Heart left ventricle (tissue), 16 donors: ENCODE data around the gene BEND7. TPM values are rescaled to one million over a fixed set of nuclear protein-coding genes. Genes with fewer than 3 reads are reported as not detected.

ENCODE experiments used
- ATAC-seq, 4 donors: fragments of 200-7000 bp; cut with Tn5 transposase; one replicate each; pipeline ENCODE4 v1.9.1; 2020 to 2022; ENCODE audit warnings: moderate library complexity in 4 of 4, mild to moderate bottlenecking in 3 of 4, moderate number of reproducible peaks in 1 of 4
- DNase-seq, 5 donors: peaks; one replicate each; pipeline ENCODE4 v3.0.0-alpha.2; 2020
- H3K27ac ChIP-seq, 12 donors: fragments of 200-600 bp; sonication (generic) in 4 of 12; one replicate each; pipeline versions ENCODE4 v1.5.0 to v1.8.0; 2016 to 2022; ENCODE audit warnings: mild to moderate bottlenecking in 2 of 12
- H3K27me3 ChIP-seq, 9 donors: fragments of 200-600 bp; sonication (generic) in 2 of 9; one replicate each; pipeline versions ENCODE4 v1.5.1 to v1.8.0; 2016 to 2022; ENCODE audit warnings: mild to moderate bottlenecking in 3 of 9
- H3K36me3 ChIP-seq, 9 donors: fragments of 200-600 bp; sonication (generic) in 2 of 9; one replicate each; pipeline versions ENCODE4 v1.5.0 to v1.8.0; 2018 to 2022; ENCODE audit warnings: mild to moderate bottlenecking in 2 of 9
- H3K4me1 ChIP-seq, 12 donors: fragments of 200-600 bp; sonication (generic) in 4 of 12; one replicate each; pipeline versions ENCODE4 v1.5.0 to v1.8.0; 2016 to 2022; ENCODE audit warnings: mild to moderate bottlenecking in 3 of 12
- H3K4me3 ChIP-seq, 12 donors: fragments of 200-600 bp; sonication (generic) in 4 of 12; one replicate each; pipeline versions ENCODE4 v1.5.0 to v1.8.0; 2017 to 2022; ENCODE audit warnings: mild to moderate bottlenecking in 9 of 12, moderate library complexity in 4 of 12
- H3K9me3 ChIP-seq, 12 donors: fragments of 200-600 bp; sonication (generic) in 4 of 12; one replicate each; pipeline versions ENCODE4 v1.5.0 to v1.8.0; 2016 to 2022; ENCODE audit warnings: mild to moderate bottlenecking in 1 of 12
- CTCF ChIP-seq, 12 donors: fragments of 200-600 bp; sonication (generic) in 4 of 12; IDR thresholded peaks; one replicate each; pipeline versions ENCODE4 v1.5.0 to v1.8.0; 2018 to 2022; ENCODE audit warnings: antibody characterized with exemption in 12 of 12, mild to moderate bottlenecking in 5 of 12
- POLR2A ChIP-seq, 2 donors: fragments of 450-650 bp; IDR thresholded peaks; one replicate each; pipeline ENCODE4 v1.6.1; 2017; ENCODE audit warnings: antibody characterized with exemption in 2 of 2, mild to moderate bottlenecking in 2 of 2, moderate library complexity in 2 of 2
- WGBS, 4 donors: extraction: QIAGEN DNeasy Blood & Tissue Kit in 2 of 4; methylation state at CpG; one replicate each; pipeline versions ENCODE4 v1.1.5 to v1.1.7; 2013 to 2018; 5-methylcytosine and 5-hydroxymethylcytosine counted together
- intact Hi-C, 10 donors: fragments of 100-400 bp; cut with DNase I; formaldehyde crosslinking; loops; one replicate each; pipeline versions ENCODE4 v1.11.1 to v1.14.2; 2022
- polyA plus RNA-seq, 2 donors: library from polyadenylated mRNA; stranded (reverse); fragments of 200-250 nt; gene quantifications; one replicate each; pipeline ENCODE4 v1.2.3, GENCODE V29; 2013
- total RNA-seq, 9 donors: library from RNA; depleted of rRNA in 2 of 9; stranded (reverse); fragments of >200 nt in 2 of 9; fragmentation: NEBNext Ultra II Directional in 3 of 9; extraction: Animal tissue kit (Norgen Biotek cat#: 25700) in 3 of 9; gene quantifications; one replicate each; pipeline versions ENCODE4 v1.1.0 to v1.2.4, GENCODE V29; 2016 to 2023
- donor health status: ischemic (EF 13 %, LVEDD 7.1; RV severe dilation, severe dysfunction).
- donor health status: healthy with polysubstance abuse.
- donor health status: DM: no; HTN: yes; CAD: no.
- donor health status: DM: no; HTN: no; CAD: no.
- donor health status: ischemic (EF 25% LVEDD 6.9; RV normal size, moderate dysfunction).
- donor health status: ischemic (EF 25% LVEDD 5.7; RV mildly dilated, moderate dysfunction).
- donor health status: healthy.
- donor health status: DM: yes; HTN: yes; CAD: no.
- donor health status: ischemic (EF 35%, LVEDD 5.7; RV mildly dilated, moderate dysfunction).
- donor health status: nonischemic (EF 11% LVEDD 7.7; RV severe dilation, severe dysfunction).
- donor health status: DM: yes; HTN: yes; CAD: no.
- donor health status: PGD.
- donor health status: ischemic (EF 29% LVEDD 5.4; RV normal size, mild dysfunction).
- donor health status: nonischemic (EF 23%, LVEDD 6.1; RV moderate dilation, normal function).

Gene BEND7
- total and polyA plus RNA-seq, 11 donors: 5.5 to 30.5 (median 11.9) TPM

GRCh38 chr10:13392701-13393100 lies 136.1 kb downstream of the BEND7 start:
- Histone ChIP-seq H3K9me3 (no peaks in the 10 kb centered on the region), H3K4me3 (no peak overlapping the region), H3K27ac (no peak overlapping the region), H3K36me3 (no peaks in the 10 kb centered on the region), H3K27me3 (no peaks in the 10 kb centered on the region), H3K4me1 (peaks cover 0 to 4% (median 0%) of the 10 kb centered on the region in 12 donors)
- DNase-seq (no peak), ATAC-seq (no peak)
- TF ChIP-seq CTCF (IDR thresholded peaks at IDR 0.05) (no peak), POLR2A (IDR thresholded peaks at IDR 0.05) (no peak)
- 90 to 94% (median 93%) methylated on average over 5 of the region's 5 CpGs for WGBS, 4 donors
- intact Hi-C loops: no loop called here

Other genes starting within 250 kb of the BEND7 start
- 100 to 1,000 TPM in 7 of 9 donors, 10 to 100 TPM in 2; 70.9 to 181 (median 157) TPM for gene PHYH, start 228.9 kb downstream of the BEND7 start, total RNA-seq
- gene PHYH, start 228.9 kb downstream of the BEND7 start, polyA plus RNA-seq: 100 to 1,000 TPM in 1 of 2 donors, 10 to 100 TPM in 1; 58.1 to 124 TPM
- gene SEPHS1, start 180.7 kb downstream of the BEND7 start, total RNA-seq: 10 to 100 TPM; 27.5 to 36.7 (median 31.1) TPM
- 10 to 100 TPM; 14.6 to 32.8 TPM for gene SEPHS1, start 180.7 kb downstream of the BEND7 start, polyA plus RNA-seq
- gene PRPF18, start 58.0 kb upstream of the BEND7 start, total RNA-seq: 10 to 100 TPM; 12.3 to 16.3 (median 14.7) TPM
- 10 to 100 TPM in 1 of 2 donors, 1 to 10 TPM in 1; 8.9 to 19.1 TPM for gene PRPF18, start 58.0 kb upstream of the BEND7 start, polyA plus RNA-seq